Measurements from ENCODE around the gene TOMM70. TPM values are rescaled to one million over a fixed set of nuclear protein-coding genes. Genes with fewer than 3 reads are reported as not detected.
A peak's percentile ranks its signal among the peaks of the same experiment; 100 is the strongest.

Gene TOMM70
- total and polyA plus RNA-seq, 2 of the 4 experiments (the other 2 are of a cell fraction), result 24.6 to 35.1 TPM

- intact Hi-C loops (cut with micrococcal nuclease), result no loop called here
- no peak overlapping the region for H3K9ac ChIP-seq (ENCODE audit: low read depth, low read length)
- H3K27me3 ChIP-seq (ENCODE audit: control insufficient read depth, insufficient read depth, low read length), result no peaks in the 10 kb centered on the region
- H3K23ac ChIP-seq (ENCODE audit: low read depth, low read length), result no peak overlapping the region
- H3K27ac ChIP-seq (ENCODE audit: insufficient read depth, low read length), result no peak overlapping the region
- H2BK20ac ChIP-seq (ENCODE audit: low read depth, low read length), result no peak overlapping the region
- no peak for DNase-seq
- H2BK120ac ChIP-seq (ENCODE audit: low read depth, low read length), result no peak overlapping the region
- H4K8ac ChIP-seq (ENCODE audit: low read depth in 2 of 2, low read length in 2 of 2), result no peak overlapping the region
- H4K20me1 ChIP-seq (ENCODE audit: insufficient read depth, low read length), result no peaks in the 10 kb centered on the region
- no peak overlapping the region for H4K5ac ChIP-seq (ENCODE audit: low read depth, low read length)
- POLR2A ChIA-PET (ENCODE audit: unreplicated experiment), result no interaction called here
- no peak overlapping the region for H3K56ac ChIP-seq (ENCODE audit: extremely low read depth, insufficient read depth, low read length)
- no TSS peak for BruUV-seq (replicated peaks)
- H2AK5ac ChIP-seq (ENCODE audit: low read depth, low read length), result no peak overlapping the region
- no peak for TF ChIP-seq NFE2L2 (IDR thresholded peaks at IDR 0.05; ENCODE audit: low read depth, low read length)
- peak; percentile 25; the same call in 1 of the 2 replicates for TF ChIP-seq CEBPB (IDR thresholded peaks at IDR 0.05; ENCODE audit: low read depth, low read length)
- no peak for TF ChIP-seq MAFK (IDR thresholded peaks at IDR 0.05; ENCODE audit: low read depth, low read length)
- TF ChIP-seq ELK1 (IDR thresholded peaks at IDR 0.05; ENCODE audit: borderline replicate concordance, low read depth, low read length), result no peak
- no peaks in the 10 kb centered on the region for H3K9me3 ChIP-seq (ENCODE audit: control insufficient read depth, insufficient read depth, low read length)
- H3K14ac ChIP-seq (replicated peaks; ENCODE audit: low read depth, low read length), result no peak overlapping the region
- no peaks in the 10 kb centered on the region for H3K4me1 ChIP-seq (ENCODE audit: control insufficient read depth, insufficient read depth, low read length)
- H3K4ac ChIP-seq (ENCODE audit: low read depth, low read length), result no peak overlapping the region
- H2AFZ ChIP-seq (replicated peaks; ENCODE audit: low read length, poor library complexity), result no peak overlapping the region
- H2AK9ac ChIP-seq (replicated peaks; ENCODE audit: low read depth, low read length, poor library complexity), result no peak overlapping the region
- H2BK15ac ChIP-seq (ENCODE audit: low read depth, low read length), result no peak overlapping the region
- no peak for ATAC-seq (ENCODE audit: low read depth)
- H2BK5ac ChIP-seq (ENCODE audit: low read depth, low read length, poor library complexity, severe bottlenecking), result no peak overlapping the region
- H4K91ac ChIP-seq (ENCODE audit: insufficient read depth, low read depth, low read length), result no peak overlapping the region
- H3K9me1 ChIP-seq (ENCODE audit: insufficient read depth, low read length), result no peaks in the 10 kb centered on the region; the same call in 1 of the 2 replicates
- CTCF ChIA-PET, result no interaction called here
- H3K79me1 ChIP-seq (ENCODE audit: low read depth in 1 of 2, low read length in 2 of 2), result no peaks in the 10 kb centered on the region; a peak in 2 of 4 replicates
- H3K18ac ChIP-seq (ENCODE audit: low read depth, low read length), result no peak overlapping the region
- no peak overlapping the region for H3K4me2 ChIP-seq (ENCODE audit: low read depth, low read length)
- no peak overlapping the region for H3K4me3 ChIP-seq (ENCODE audit: insufficient read depth, low read depth, low read length)
- peaks cover 3% of the 10 kb centered on the region for H3K36me3 ChIP-seq (ENCODE audit: control insufficient read depth, insufficient read depth, low read length)
- dilution Hi-C loops (cut with HindIII; ENCODE audit: low sequenced_read_pairs, unreplicated experiment), result no loop called here
- in situ Hi-C loops (cut with MboI; ENCODE audit: low sequenced_read_pairs), result no loop called here
Observed at GRCh38 chr3:100325827-100326226, 75.1 kb downstream of the TOMM70 start.

All from IMR-90 (cell line).